Progenitor cell of endocrine pancreas (in vitro differentiated cells): ENCODE results near the gene CHCHD3. TPM values are rescaled to one million over a fixed set of nuclear protein-coding genes. Genes with fewer than 3 reads are reported as not detected.

ENCODE experiments used
- DNase-seq: peaks from one replicate; pipeline ENCODE4 v3.0.0; 2021; ENCODE audit warnings: low spot score; ENCODE audit not compliant: unreplicated experiment
- H3K27ac Mint-ChIP-seq: 2 replicates; pipeline ENCODE4 v1.8.0; 2021; ENCODE audit warnings: mild to moderate bottlenecking, moderate library complexity, mixed read lengths
- H3K27me3 Mint-ChIP-seq: 2 replicates; pipeline ENCODE4 v1.8.0; 2021; ENCODE audit warnings: mixed read lengths
- H3K36me3 Mint-ChIP-seq: 2 replicates; pipeline ENCODE4 v1.8.0; 2022; ENCODE audit warnings: mixed read lengths; ENCODE audit not compliant: insufficient read depth
- H3K4me1 Mint-ChIP-seq: 2 replicates; pipeline ENCODE4 v1.8.0; 2021; ENCODE audit warnings: low read depth, mixed read lengths
- H3K4me3 Mint-ChIP-seq: 2 replicates; pipeline ENCODE4 v1.8.0; 2021; ENCODE audit warnings: low read depth, mild to moderate bottlenecking, moderate library complexity, mixed read lengths
- H3K9me3 Mint-ChIP-seq: 2 replicates; pipeline ENCODE4 v1.8.0; 2021; ENCODE audit warnings: low read depth, mixed read lengths
- total RNA-seq: library from RNA; stranded (reverse); gene quantifications from 2 replicates; pipeline ENCODE4 v1.2.1, GENCODE V29; 2021
- TF ChIP-seq, protein P1 (sequence below): fragments of 200-600 bp; sonication (generic); IDR thresholded peaks from one replicate; pipeline ENCODE4 v1.5.0; 2021; ENCODE audit warnings: antibody characterized with exemption, mild to moderate bottlenecking; ENCODE audit not compliant: unreplicated experiment

CHCHD3 gene
- total RNA-seq, 1 donor from 2014 or later = 67.3 TPM

DNA sequence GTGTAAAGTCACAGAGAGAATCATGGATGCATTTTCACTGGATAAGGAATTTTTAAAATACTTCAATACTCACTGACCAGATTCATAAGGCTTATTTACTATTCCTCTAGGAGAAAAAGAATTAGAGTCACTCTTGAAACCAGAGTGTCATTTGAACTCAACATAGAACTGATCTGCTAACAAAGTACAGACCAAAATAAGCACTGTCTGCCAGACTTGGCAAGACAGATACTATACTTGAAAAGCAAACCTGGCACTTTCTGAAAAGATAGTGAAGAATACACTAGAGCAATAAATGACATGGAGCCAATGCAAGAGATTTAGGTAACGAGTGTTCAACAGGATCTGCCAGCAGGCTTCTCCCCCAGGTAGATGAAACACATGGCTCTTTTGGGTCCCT is 215.3 kb downstream of the CHCHD3 start:
- Mint-ChIP-seq H3K4me1 (peaks cover 3% of the 10 kb centered on the region), H3K9me3 (peaks cover 13% of the 10 kb centered on the region), H3K4me3 (no peak overlapping the region), H3K27me3 (no peaks in the 10 kb centered on the region), H3K36me3 (peaks cover 4% of the 10 kb centered on the region), H3K27ac (no peak overlapping the region)
- no peak for DNase-seq
- TF ChIP-seq, protein P1, sequence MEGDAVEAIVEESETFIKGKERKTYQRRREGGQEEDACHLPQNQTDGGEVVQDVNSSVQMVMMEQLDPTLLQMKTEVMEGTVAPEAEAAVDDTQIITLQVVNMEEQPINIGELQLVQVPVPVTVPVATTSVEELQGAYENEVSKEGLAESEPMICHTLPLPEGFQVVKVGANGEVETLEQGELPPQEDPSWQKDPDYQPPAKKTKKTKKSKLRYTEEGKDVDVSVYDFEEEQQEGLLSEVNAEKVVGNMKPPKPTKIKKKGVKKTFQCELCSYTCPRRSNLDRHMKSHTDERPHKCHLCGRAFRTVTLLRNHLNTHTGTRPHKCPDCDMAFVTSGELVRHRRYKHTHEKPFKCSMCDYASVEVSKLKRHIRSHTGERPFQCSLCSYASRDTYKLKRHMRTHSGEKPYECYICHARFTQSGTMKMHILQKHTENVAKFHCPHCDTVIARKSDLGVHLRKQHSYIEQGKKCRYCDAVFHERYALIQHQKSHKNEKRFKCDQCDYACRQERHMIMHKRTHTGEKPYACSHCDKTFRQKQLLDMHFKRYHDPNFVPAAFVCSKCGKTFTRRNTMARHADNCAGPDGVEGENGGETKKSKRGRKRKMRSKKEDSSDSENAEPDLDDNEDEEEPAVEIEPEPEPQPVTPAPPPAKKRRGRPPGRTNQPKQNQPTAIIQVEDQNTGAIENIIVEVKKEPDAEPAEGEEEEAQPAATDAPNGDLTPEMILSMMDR = no peak

DNA sequence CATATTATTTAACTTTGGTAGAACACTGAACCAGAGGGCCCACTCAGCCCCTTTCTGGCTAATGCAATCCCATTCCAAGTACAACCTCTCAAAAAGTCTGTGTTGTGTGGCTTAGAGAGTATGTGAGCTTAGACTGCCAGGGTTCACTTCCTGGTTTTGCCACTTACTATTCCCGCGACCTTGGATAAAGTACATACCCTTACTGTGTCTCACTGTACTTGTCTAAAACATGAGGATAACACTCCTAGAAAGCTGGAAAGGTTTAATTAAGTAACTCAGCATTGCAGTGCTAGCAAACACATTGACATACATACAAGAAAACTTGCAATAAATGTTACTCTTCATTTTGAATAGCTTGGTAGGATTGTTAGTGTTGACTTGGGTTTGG is 215.8 kb downstream of the CHCHD3 start:
- TF ChIP-seq, protein P1 = no peak
- DNase-seq = no peak
- Mint-ChIP-seq H3K9me3 (peaks cover 13% of the 10 kb centered on the region), H3K4me3 (no peak overlapping the region), H3K27me3 (no peaks in the 10 kb centered on the region), H3K36me3 (peaks cover 4% of the 10 kb centered on the region), H3K4me1 (peaks cover 3% of the 10 kb centered on the region), H3K27ac (no peak overlapping the region)

DNA sequence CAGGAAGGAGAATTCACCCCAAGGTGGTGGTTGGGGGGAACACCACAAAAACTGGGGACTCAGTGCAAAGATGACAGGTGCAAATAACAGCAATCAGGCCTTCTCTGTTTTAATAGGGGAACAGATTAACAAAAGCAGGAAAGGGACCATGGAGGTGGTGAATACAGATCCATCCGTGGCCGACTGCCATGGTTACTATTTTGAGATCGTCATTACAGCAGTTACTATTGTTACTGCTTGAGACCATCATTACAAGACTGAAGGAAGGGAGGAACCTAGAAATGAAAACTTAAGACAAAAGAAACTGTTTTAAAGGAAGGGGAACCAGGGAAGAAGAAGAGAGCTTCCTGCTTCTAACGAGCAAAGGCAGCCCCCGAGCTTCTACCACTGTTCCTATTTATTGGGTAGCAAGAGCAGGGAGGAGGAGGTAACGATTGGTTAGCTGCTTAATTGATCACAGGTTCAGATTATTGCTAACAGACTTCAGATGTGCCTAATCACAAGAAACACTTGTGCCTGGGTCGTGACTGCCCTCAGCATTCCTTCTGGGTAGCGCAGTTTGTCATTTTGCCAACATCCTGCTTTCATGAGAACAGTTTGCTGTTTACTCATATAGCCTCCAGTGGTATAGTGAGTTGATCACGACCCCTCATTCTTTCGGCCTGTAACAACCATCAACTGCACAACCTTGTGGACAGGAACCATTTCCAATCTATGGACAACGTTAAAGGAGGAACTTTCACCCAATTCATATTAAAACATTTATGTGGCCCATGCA is 216.3 kb downstream of the CHCHD3 start:
- Mint-ChIP-seq H3K27me3 (no peaks in the 10 kb centered on the region), H3K4me1 (peaks cover 1% of the 10 kb centered on the region), H3K27ac (peak overlapping the region; percentile 1), H3K4me3 (no peak overlapping the region), H3K9me3 (peaks cover 13% of the 10 kb centered on the region), H3K36me3 (peaks cover 7% of the 10 kb centered on the region)
- TF ChIP-seq, protein P1 = no peak
- DNase-seq = no peak

DNA sequence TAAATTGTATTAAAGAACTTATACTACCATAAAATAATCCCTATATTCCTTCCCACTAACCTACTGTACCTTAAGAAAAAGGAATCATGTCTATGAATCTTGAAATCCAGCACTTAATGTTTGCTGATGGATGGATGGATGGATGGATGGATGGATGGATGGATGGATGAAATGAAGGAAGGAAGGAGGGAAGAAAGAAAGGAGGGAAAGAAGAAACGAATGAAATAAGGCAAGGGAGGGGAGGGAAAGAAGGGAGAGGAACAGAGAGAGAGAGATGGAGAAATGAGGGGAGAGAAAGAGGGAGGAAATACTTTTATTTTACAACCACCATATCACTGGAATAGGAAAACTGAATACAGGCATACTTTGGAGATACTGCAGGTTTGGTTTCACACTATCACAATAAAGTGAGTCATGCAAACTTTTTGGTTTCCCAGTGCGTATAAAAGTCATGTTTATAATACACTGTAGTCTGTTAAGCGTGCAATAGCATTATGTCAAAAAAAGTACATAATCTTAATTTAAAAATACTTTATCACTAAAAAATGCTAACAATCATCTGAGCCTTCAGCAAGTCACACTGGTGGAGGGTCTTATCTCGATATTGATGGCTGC is 219.8 kb downstream of the CHCHD3 start:
- Mint-ChIP-seq H3K9me3 (peaks cover 13% of the 10 kb centered on the region), H3K27ac (no peak overlapping the region), H3K27me3 (no peaks in the 10 kb centered on the region), H3K4me3 (no peak overlapping the region), H3K36me3 (peaks cover 8% of the 10 kb centered on the region), H3K4me1 (peaks cover under 1% of the 10 kb centered on the region)
- no peak for DNase-seq
- TF ChIP-seq, protein P1 = no peak

DNA sequence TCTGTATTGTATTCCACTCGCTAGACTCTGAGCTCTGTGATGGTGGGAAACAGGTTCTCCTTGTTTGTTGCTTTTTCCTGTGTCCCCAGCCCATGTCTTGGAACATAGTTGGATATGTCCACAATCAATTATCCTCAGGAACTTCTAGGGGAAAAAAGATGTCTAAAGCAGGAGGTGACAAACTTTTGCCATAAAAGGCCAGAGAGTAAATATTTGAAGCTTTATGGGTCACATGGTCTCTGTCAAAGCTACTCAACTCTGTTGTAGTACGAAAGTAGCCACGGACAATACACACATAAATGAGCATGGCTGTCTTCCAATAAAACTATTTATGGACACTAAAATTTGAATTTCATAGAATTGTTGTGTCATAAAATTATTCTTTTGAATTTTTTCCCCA is 220.5 kb downstream of the CHCHD3 start:
- no peaks in the 10 kb centered on the region for H3K27me3 Mint-ChIP-seq
- peaks cover 7% of the 10 kb centered on the region for H3K4me1 Mint-ChIP-seq
- DNase-seq = no peak
- peaks cover 13% of the 10 kb centered on the region for H3K9me3 Mint-ChIP-seq
- H3K4me3 Mint-ChIP-seq = no peak overlapping the region
- TF ChIP-seq, protein P1 = no peak
- H3K36me3 Mint-ChIP-seq = peaks cover 8% of the 10 kb centered on the region
- no peak overlapping the region for H3K27ac Mint-ChIP-seq
